Hematopoietic multipotent progenitor cell treated with erythropoietin and hydrocortisone succinate and interleukin-3 and kit ligand, for 6 days (in vitro differentiated cells): ENCODE results near the gene TMEM156.
"Not testable (repeated sequence)": the region's sequence is repeated elsewhere in the genome, so short reads cannot be mapped to it uniquely, and the experiment has no call there.

Source experiments
- DNase-seq: peaks from one replicate; pipeline ENCODE4 v3.0.0-alpha.2; 2015

Gene TMEM156

GRCh38 chr4:38954727-38955126, 77.5 kb downstream of the TMEM156 start:
- DNase-seq: no peak

DNA sequence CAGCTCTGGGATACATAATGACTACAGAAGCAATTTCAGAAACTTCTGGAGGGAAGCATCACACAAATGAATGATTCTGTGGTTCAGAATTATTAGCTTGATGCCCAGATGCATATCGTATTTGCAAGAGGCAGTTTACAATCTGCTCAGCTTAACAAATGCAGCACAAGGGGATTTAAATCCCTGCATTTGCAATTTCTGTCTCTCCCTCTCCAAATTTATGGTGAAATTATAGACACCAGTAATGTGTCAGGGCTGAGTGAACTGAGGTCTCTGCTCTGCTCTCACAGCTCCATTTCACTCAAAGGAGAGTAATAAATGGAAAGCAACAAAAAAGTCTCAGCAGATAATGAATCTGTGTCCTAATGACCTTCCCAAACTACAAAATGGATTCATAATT, 80.2 kb downstream of the TMEM156 start:
- DNase-seq: no peak

DNA sequence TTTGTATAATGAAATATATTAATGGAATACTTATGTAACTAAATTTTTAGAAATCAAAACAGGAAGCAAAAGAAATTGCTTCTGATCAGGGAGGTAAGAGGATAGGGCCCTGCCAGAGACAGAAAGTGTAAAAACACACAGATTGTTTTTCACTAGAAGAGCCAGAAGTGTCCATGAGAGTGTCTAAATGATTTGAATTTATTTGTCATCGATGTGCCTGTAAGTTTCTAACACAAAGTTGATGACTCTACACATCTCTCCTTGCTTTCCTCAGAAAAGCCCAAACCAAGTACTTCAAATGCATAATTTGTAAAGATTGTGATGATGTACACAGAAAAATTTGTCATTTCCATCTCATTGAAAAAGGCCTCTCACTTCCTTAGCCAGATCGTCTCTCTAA, 80.6 kb downstream of the TMEM156 start:
- DNase-seq: no peak

- DNase-seq: no peak
Measured at GRCh38 chr4:38950734-38951133, 81.5 kb downstream of the TMEM156 start.

- no peak for DNase-seq
Measured at GRCh38 chr4:38950159-38950558, 82.0 kb downstream of the TMEM156 start.

- no peak for DNase-seq
Measured at GRCh38 chr4:38949411-38950051, 82.7 kb downstream of the TMEM156 start.

DNA sequence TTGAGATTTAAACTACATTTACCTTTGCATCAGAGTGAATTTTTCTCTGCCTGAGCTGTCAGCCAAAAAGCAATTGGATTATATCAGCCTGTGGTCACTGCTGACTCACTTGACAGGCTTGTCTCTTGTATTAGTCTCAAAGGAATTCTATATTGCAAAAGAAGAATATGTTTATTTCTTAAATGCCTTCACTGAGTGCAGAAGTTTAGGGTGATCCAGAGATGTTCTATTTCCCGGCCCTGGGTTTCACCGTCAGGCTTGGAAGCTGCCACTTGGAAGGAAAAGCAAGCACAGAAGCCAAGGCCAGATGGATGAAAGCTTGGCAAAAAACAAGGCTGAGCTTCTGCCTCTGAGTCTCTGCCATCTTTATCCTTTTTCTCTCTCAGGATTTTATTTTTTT, 83.7 kb downstream of the TMEM156 start:
- DNase-seq: no peak

GRCh38 chr4:38946919-38947318, 85.3 kb downstream of the TMEM156 start:
- DNase-seq: no peak

DNA sequence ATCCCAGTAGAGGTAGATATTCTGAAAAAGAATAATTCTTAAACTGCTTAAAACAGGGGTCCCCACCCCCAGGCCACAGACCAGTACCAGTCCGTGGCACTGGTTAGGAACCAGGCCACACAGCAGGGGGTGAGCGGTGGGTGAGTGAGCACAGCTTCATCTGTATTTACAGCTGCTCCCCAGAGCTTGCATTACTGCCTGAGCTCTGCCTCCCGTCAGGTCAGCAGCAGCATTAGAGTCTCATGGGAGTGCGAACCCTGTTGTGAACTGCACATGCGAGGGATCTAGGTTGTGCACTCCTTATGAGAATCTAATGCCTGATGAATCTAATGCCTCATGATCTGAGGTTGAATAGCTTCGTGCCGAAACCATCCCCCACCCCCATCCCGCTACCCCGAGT, 87.8 kb downstream of the TMEM156 start:
- DNase-seq: no peak

GRCh38 chr4:38943343-38943742, 88.9 kb downstream of the TMEM156 start:
- DNase-seq: no peak

DNA sequence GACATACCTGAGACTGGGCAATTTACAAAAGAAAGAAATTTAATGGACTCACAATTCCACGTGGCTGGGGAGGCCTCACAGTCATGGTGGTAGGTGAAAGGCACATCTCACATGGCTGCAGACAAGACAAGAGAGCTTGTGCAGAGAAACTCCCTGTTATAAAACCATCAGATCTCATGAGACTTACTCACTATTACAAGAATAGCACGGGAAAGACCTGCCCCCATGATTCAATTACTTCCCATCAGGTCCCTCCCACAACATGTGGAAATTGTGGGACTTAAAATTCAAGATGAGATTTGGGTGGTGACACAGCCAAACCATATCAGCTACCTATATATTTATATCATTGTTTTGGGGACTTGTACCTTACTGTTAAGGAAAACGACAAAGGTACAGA, 90.3 kb downstream of the TMEM156 start:
- not testable (repeated sequence) for DNase-seq

DNA sequence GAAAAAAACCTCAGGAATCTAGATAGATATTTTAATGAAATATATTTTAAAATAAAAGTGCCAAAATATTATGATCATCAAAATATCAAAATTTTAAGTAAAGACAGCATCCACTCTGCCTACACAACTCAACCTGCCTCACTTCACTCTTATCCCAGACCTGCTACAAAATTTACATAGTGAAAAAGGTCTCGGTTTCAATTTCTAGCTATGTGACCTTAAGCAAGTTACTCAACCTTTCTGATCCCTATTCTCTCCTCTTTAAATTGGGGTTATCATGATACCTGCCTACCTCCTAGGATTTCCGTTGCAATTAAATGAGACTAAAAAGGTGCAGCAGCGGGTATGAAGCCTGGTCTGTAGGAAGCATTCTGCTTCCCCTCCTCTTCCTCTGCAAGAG, 91.7 kb downstream of the TMEM156 start:
- no peak for DNase-seq

GRCh38 chr4:38939165-38939564, 93.0 kb downstream of the TMEM156 start:
- no peak for DNase-seq

DNA sequence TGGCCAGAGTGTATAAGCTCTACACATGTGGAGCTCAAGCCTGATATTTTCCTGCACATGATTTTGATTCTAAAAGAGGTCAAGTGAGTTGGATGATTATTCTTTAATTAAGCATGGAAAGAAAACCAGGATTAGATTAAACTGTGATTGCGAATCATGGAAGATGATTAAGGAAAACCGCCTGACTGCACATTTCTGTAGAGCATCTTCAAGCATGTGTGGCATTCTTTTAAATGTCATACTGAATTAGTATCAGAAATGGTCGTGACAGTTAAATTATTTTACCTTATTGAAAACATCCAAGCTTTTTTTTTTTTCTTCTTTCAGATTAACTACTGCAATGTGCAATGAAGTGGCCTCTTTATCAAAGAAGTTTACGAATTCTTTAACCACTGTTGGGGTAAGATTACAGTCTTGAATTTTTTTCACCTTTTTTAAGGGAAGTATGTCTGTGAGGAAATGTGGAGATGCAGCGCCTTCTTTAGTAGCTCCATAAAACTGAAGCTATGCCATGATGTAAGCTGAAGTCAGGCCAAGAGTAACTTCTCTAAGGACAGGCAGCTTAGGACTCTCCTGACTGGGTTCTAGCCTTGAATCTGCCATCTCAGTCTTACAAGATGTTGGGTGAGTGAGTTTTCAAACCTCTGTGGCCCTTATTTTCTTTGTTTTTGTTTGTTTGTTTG, 96.7 kb downstream of the TMEM156 start:
- no peak for DNase-seq

DNA sequence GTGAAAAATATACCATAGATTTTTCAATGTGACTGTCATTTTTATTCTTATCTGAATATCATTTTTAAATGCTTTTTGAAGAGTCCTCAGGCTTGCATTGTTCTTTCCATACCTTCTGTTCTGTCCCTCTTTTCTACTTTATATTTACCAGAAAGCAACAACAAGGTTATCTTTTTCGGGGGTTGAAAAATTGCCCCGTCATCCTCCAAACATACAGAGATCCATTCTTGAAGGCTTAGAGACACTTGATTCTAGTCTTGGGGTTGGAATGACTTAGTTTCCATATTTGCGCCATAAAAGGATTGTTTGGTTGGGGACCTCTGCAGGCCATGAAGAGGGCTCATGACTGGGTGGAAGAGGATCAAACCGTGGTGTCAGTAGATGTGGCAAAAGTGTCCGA, 101.1 kb downstream of the TMEM156 start:
- no peak for DNase-seq

DNA sequence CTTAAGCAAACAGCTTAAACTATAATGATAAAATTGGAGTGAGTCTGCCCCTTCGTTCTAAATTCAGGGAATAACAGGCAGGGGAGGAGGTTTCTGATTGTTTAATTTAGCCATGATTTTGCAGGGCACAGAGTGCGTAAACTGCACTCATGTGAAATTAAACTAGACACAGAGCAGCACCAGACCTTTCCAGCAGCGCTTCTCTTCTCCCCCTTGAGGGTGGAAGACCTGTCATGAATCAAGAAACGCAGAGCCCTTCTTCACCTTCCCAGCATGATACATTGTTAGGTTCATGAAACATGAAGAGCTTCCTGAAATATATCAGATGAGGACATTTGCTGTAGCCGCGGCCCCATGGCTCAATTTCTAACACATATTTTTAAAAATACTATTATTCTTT, 101.5 kb downstream of the TMEM156 start:
- no peak for DNase-seq

DNA sequence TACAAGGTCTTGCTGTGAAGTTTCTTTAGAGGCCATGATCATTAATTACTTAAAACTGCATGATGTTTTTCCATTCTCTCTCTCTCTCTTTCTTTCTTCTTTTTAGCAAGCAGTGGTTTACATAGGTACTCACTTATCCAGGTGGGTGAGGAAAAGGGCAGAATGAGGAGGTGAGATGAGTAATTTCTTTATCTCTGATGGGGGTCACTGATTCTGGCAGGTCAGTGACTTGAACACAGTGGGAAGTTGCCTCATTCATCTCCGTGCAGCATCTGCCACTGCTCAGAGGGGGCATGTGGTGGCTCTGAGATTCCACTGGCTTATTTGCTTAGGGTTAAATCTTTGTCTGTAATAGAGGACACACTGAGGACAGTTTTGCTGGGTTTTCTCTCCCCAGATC, 102.0 kb downstream of the TMEM156 start:
- no peak for DNase-seq

DNA sequence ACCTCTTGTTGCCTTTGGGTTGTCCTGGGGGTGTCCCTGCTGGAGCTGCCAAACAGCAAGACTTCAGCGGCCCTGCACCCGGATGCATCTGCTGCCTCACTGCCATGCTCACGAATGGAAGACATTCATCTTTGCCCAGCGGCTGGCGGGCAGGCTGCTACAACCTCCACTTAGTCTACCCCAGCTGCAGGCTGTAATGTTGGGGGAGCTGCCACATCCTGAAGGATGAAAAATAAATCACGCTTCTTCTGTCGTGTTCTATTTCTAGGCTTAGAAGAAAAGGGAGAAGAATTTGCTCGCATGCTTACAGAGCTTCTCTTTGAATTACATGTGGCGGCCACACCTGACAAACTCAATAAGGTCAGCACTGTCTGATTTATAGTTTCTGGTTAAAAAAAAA, 103.2 kb downstream of the TMEM156 start:
- no peak for DNase-seq

GRCh38 chr4:38928568-38928967, 103.6 kb downstream of the TMEM156 start:
- no peak for DNase-seq

DNA sequence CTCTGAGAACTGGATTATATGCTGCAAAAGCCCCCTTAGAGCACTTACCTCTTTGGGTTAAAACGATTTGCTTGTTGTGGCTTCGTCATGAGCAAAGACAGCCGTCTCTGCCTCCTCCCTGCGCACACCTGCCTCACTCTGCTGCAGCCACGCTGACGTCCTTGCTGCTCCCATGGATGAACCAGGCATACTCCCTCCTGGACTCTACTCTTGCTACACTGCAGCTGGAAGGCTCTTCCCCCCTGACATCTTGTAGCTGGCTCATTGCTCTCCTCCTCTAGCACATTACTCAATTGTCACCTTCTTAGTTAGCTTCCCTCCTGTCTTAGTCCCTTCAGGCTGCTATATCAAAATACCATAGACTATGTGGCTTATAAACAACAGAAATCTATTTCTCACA, 105.3 kb downstream of the TMEM156 start:
- DNase-seq: no peak

DNA sequence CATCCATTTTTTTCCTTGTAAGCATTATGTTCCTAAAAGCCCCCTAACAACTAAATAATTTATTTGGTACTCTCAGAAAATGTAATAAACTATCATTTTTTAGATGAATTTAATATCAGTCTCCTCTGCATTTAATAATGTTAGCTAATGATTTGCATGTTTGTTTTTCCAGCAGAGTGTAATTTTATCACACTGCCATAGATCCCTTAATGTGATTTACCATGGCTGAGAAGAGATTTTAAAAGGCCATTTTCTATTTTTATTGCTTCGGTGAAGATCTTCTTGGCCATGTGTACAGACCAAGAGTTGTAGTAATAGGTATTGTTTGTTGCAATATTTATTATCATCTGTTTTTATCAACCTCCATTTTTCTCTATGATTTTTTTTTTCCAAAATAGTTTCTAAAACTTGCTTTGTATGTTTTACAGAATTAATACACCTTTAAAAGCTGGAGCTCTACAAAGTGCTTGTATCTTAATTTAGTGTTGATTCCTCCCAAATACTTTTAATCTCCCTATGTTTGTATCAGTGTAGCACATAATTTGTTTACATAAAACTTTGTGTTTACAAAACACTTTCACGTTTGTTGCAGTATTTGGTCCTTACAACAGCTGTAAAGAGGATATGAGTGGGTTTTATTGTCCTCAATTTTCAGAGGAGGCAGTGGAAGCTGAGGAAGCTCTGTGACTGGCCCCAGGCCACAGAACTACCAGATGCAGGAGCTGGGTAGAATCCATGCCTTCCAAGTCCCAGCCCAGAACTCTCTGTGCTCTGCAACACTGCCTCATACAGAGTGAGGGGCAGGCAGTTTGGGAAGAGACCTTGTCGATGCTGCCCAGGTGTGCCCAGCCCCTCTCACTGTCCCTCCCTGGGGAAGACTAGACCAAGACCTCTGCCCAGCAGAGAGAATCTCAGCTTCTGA, 106.5 kb downstream of the TMEM156 start:
- DNase-seq: no peak

- DNase-seq: no peak
Measured at GRCh38 chr4:38924353-38924752, 107.9 kb downstream of the TMEM156 start.

DNA sequence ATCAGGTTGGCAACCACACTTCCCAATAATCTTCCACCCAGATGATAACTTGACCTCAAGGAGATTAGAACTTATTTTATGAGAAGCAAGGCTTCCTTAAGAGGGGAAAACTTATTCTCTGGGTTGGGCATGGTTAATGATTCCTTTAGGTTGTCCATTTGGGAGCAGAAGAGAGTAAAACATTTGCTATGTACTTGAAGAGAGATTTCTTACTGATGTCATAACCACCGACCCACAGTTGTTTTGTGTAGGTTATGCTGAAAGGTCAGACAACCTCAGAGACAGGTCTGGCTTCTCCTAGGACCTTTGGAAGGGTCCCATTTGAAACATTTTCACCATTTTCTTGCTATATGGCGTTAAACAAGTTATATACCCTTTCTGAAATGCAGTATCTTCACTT, 108.5 kb downstream of the TMEM156 start:
- DNase-seq: no peak

DNA sequence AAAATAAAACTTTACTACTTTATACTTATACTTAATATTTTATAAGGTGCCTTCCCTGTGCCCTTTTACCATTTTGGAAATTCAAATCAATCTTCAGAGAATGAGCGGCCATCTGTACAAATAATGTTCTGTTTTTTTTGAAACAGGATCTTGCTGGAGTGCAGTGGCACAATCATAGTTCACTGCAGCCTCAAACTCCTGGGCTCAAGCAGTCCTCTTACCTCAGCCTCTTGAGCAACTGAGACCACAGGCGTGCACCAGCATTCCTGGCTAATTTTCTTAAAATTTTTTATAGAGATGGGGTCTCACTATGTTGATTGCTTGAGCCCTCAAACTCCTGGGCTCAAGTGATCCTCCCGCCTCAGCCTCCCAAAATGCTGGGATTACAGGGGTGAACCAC, 111.1 kb downstream of the TMEM156 start:
- no peak for DNase-seq
